Loucy (cell line): ENCODE measurements around the gene SLC38A1.

Experiments
- CTCF ChIP-seq: fragments of 200-600 bp; sonication (generic); conservative IDR thresholded peaks from 2 replicates; pipeline ENCODE4 v1.5.1; 2014; ENCODE audit warnings: mild to moderate bottlenecking, antibody characterized with exemption, low read length
- EZH2phosphoT487 ChIP-seq: fragments of 200-600 bp; IDR thresholded peaks from 2 replicates; pipeline ENCODE4 v1.6.1; 2018; ENCODE audit warnings: antibody characterized with exemption, mild to moderate bottlenecking, moderate library complexity, borderline replicate concordance

DNA sequence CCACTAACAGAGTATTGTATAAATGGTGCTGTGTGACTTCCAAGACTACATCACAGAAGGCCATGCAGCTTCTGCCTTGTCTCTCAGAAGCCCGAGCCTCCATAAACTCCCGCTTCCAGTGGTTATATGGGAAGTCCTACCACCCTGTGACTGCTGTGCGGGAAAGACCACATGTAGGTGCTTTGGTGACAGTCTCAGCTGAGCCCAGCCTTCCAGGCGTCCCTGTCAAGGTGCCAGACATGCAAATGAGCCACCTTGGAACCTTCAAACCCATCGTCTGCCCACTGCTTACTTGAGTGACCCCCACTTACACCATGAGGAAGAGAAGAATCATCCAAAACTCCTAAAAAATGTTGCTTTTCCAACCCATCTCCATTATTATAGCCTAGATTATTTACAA lies 123.0 kb downstream of the SLC38A1 start:
- no peak for TF ChIP-seq CTCF
- no peak for TF ChIP-seq EZH2phosphoT487
